ENCODE results near the gene NFKBIA. TPM values are rescaled to one million over a fixed set of nuclear protein-coding genes. Genes with fewer than 3 reads are reported as not detected.

NFKBIA gene
- total RNA-seq, 6 donors from 2014 or later: 292 to 944 (median 610) TPM

DNA sequence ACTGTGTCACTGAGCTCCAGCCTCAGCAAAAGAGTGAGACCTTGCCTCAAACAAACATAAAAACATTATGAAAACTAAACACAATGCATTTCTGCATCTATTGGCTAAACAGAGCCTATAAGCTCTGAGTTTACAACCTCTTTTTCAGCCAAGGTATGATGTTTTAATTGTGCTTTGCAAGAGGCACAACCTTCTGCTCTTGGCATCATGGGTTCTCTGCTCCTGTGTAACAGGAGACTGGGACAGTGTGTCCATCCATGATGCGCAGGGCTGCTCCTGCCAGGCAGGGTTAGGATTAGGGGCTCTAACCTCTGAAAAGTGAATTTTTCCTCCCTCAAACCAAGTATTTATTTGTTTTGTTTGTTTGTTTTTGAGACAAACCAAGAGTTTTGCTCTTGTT lies 5.0 kb upstream of the NFKBIA start:
- H3K27me3 ChIP-seq: no peaks in the 10 kb centered on the region
- H3K27ac ChIP-seq: no peak overlapping the region
- no peak for DNase-seq
- no peak for TF ChIP-seq CTCF (IDR thresholded peaks at IDR 0.05)
- TF ChIP-seq POLR2A (IDR thresholded peaks at IDR 0.05): no peak
- TF ChIP-seq EP300 (IDR thresholded peaks at IDR 0.05): no peak
- no peak for TF ChIP-seq POLR2AphosphoS5 (IDR thresholded peaks at IDR 0.05)
- H3K9me3 ChIP-seq: no peaks in the 10 kb centered on the region
- no peaks in the 10 kb centered on the region for H3K36me3 ChIP-seq
- no peak for ATAC-seq (ENCODE audit: low FRiP score in 2 of 2)
- no peak overlapping the region for H3K4me3 ChIP-seq
- WGBS, 2 donors: 100% methylated on average over 1 of the region's 1 CpG
- peaks cover 27 to 33% (median 30%) of the 10 kb centered on the region in 4 donors for H3K4me1 ChIP-seq

GRCh38 chr14:35408026-35408425 lies 3.5 kb upstream of the NFKBIA start:
- Histone ChIP-seq H3K9me3 (peaks cover 0 to 5% (median 0%) of the 10 kb centered on the region in 4 donors), H3K27me3 (no peaks in the 10 kb centered on the region), H3K4me1 (peaks cover 19 to 27% (median 21%) of the 10 kb centered on the region in 4 donors), H3K4me3 (no peak overlapping the region), H3K27ac (peak overlapping the region in 1 of 4 donors; percentile 100), H3K36me3 (peaks cover 5 to 7% (median 6%) of the 10 kb centered on the region in 4 donors)
- 93 to 97% methylated on average over 8 of the region's 8 CpGs for WGBS, 2 donors
- no peak for TF ChIP-seq EP300 (IDR thresholded peaks at IDR 0.05)
- no peak for TF ChIP-seq POLR2AphosphoS5 (IDR thresholded peaks at IDR 0.05)
- no peak for TF ChIP-seq CTCF (IDR thresholded peaks at IDR 0.05)
- no peak for TF ChIP-seq POLR2A (IDR thresholded peaks at IDR 0.05)
- DNase-seq (peak in 1 of 2 donors; percentile 51), ATAC-seq (ENCODE audit: low FRiP score in 2 of 2) (no peak)

- Histone ChIP-seq H3K9me3 (peaks cover 0 to 5% (median 0%) of the 10 kb centered on the region in 4 donors), H3K36me3 (peaks cover 12 to 14% (median 13%) of the 10 kb centered on the region in 4 donors), H3K4me3 (no peak overlapping the region), H3K4me1 (peaks cover 15 to 21% (median 18%) of the 10 kb centered on the region in 4 donors), H3K27me3 (no peaks in the 10 kb centered on the region), H3K27ac (peak overlapping the region in 3 of 4 donors; percentile 37 to 100 (median 100))
- DNase-seq (no peak), ATAC-seq (ENCODE audit: low FRiP score in 2 of 2) (no peak)
- TF ChIP-seq POLR2AphosphoS5 (IDR thresholded peaks at IDR 0.05): no peak
- no peak for TF ChIP-seq POLR2A (IDR thresholded peaks at IDR 0.05)
- 32 to 71% methylated on average over 1 of the region's 1 CpG for WGBS, 2 donors
Observed at GRCh38 chr14:35407306-35407630, 2.7 kb upstream of the NFKBIA start.

- peaks cover 18 to 20% (median 18%) of the 10 kb centered on the region in 4 donors for H3K36me3 ChIP-seq
- H3K27ac ChIP-seq: peak overlapping the region; percentile 100
- TF ChIP-seq CTCF (IDR thresholded peaks at IDR 0.05) (peak; percentile 73 to 93 (median 85)), EP300 (IDR thresholded peaks at IDR 0.05) (peak in 1 of 4 donors; percentile 54), POLR2AphosphoS5 (IDR thresholded peaks at IDR 0.05) (peak in 1 of 2 donors; percentile 35), POLR2A (IDR thresholded peaks at IDR 0.05) (no peak)
- DNase-seq (no peak), ATAC-seq (ENCODE audit: low FRiP score in 2 of 2) (no peak)
- WGBS, 2 donors: 15 to 20% methylated on average over 5 of the region's 5 CpGs
- H3K4me1 ChIP-seq: peaks cover 15 to 21% (median 18%) of the 10 kb centered on the region in 4 donors
- H3K27me3 ChIP-seq: no peaks in the 10 kb centered on the region
- peaks cover 0 to 5% (median 0%) of the 10 kb centered on the region in 4 donors for H3K9me3 ChIP-seq
- H3K4me3 ChIP-seq: peak overlapping the region in 1 of 4 donors; percentile 69
Observed at GRCh38 chr14:35406506-35407305, 2.2 kb upstream of the NFKBIA start.

GRCh38 chr14:35406090-35406489 lies 1.5 kb upstream of the NFKBIA start:
- no peak for TF ChIP-seq POLR2A (IDR thresholded peaks at IDR 0.05)
- TF ChIP-seq CTCF (IDR thresholded peaks at IDR 0.05): no peak
- no peak for TF ChIP-seq EP300 (IDR thresholded peaks at IDR 0.05)
- no peak for TF ChIP-seq POLR2AphosphoS5 (IDR thresholded peaks at IDR 0.05)
- Histone ChIP-seq H3K4me1 (peaks cover 18 to 28% (median 22%) of the 10 kb centered on the region in 4 donors), H3K36me3 (peaks cover 24 to 26% (median 25%) of the 10 kb centered on the region in 4 donors), H3K27me3 (no peaks in the 10 kb centered on the region), H3K9me3 (peaks cover 0 to 5% (median 0%) of the 10 kb centered on the region in 4 donors), H3K27ac (peak overlapping the region; percentile 100), H3K4me3 (peak overlapping the region in 3 of 4 donors; percentile 68 to 93 (median 69))
- WGBS, 2 donors: 33 to 50% methylated on average over 2 of the region's 2 CpGs
- no peak for DNase-seq
- ATAC-seq (ENCODE audit: low FRiP score in 2 of 2): no peak
